Measurements from ENCODE around the gene DLG2.

Gene DLG2

DNA sequence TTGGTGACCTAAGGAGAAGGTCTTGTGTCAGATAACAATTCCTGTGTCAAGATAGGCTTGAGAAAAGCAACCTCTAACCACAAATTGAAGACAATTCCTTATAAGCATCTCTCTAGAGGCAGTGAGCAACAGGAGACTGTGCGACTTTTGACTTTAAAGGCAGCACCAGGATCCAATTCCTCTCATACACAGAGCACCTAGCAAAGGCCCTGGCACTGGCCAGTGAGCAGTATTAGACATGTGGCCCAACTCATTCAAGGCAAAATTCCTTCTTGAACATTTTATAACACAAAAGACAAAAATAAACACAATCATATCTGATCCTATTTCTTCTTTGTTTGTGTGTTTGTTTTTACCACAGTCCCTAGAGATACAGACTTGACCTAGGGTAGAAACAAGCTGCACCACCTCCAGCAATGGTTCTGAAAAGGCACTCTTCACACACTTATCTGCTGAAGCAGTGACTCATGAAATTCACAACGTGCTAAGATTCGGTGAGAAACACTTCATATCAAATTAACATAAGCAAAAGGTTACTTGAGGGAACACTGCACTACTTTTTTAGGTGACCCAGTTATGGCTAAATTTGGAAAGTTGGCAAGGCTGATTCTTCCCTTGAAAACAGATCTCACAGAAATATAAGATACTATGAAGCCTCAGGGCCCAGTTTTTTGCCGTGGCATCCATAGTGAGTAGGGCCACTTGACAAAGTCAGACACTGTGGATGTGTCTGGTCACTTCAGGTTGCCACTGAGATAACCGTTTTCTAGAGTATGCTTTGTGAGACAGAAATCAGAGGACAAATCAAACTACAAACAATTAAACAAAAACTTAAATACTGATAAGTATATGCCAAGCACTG lies 1018.9 kb downstream of the DLG2 start:
- H3K9me3 Mint-ChIP-seq = no peaks in the 10 kb centered on the region
- H3K4me1 Mint-ChIP-seq = no peaks in the 10 kb centered on the region
- H3K27me3 Mint-ChIP-seq (ENCODE audit: low read depth) = no peaks in the 10 kb centered on the region
- H3K36me3 Mint-ChIP-seq (ENCODE audit: low read depth) = no peaks in the 10 kb centered on the region
- no peak overlapping the region for H3K4me3 Mint-ChIP-seq
- H3K27ac Mint-ChIP-seq = no peak overlapping the region
- TF ChIP-seq, protein P1, sequence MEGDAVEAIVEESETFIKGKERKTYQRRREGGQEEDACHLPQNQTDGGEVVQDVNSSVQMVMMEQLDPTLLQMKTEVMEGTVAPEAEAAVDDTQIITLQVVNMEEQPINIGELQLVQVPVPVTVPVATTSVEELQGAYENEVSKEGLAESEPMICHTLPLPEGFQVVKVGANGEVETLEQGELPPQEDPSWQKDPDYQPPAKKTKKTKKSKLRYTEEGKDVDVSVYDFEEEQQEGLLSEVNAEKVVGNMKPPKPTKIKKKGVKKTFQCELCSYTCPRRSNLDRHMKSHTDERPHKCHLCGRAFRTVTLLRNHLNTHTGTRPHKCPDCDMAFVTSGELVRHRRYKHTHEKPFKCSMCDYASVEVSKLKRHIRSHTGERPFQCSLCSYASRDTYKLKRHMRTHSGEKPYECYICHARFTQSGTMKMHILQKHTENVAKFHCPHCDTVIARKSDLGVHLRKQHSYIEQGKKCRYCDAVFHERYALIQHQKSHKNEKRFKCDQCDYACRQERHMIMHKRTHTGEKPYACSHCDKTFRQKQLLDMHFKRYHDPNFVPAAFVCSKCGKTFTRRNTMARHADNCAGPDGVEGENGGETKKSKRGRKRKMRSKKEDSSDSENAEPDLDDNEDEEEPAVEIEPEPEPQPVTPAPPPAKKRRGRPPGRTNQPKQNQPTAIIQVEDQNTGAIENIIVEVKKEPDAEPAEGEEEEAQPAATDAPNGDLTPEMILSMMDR (IDR thresholded peaks at IDR 0.05; ENCODE audit: unreplicated experiment in 3 of 3) = no peak

DNA sequence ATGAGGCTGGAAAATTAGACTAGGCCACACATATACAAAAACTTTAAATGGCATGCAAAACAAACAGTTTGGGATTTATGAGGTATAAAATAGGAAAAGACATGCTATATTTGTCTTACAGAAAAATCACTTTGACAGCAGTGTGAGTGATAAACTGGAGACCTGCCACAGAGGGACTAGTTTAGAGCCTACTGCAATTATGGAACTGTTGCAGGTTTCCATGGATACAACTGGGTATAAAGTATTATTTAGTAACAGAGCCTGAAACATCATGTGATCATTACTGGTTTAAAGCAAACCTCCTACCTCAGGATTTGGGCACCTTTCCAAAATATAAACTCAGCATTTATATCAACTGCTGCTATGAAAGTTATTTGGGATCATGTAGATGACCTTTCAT lies 1032.5 kb downstream of the DLG2 start:
- Mint-ChIP-seq H3K27me3 (ENCODE audit: low read depth) (peaks cover 6% of the 10 kb centered on the region), H3K4me3 (no peak overlapping the region), H3K9me3 (no peaks in the 10 kb centered on the region), H3K27ac (no peak overlapping the region), H3K36me3 (ENCODE audit: low read depth) (no peaks in the 10 kb centered on the region), H3K4me1 (no peaks in the 10 kb centered on the region)
- TF ChIP-seq, protein P1 (IDR thresholded peaks at IDR 0.05; ENCODE audit: unreplicated experiment in 3 of 3) = no peak

DNA sequence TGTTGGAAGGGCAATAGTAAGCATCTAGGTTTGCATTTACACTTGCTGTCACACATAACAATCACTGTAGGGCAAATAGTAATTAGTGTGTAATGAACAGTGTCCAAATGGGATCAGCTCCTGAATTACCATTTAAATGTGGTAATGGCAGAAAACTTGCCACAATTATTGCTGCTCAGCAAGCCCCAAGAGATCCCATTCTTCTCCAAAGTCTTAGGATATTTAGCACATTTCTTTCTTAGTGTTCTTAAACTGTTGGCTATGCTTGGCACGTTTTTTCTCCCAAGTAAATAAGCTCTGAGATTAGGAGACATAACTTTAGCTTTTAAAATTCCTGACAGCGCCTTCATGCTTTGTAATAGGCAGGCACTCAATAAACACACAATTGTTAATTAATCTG lies 1037.0 kb downstream of the DLG2 start:
- Mint-ChIP-seq H3K27ac (no peak overlapping the region), H3K36me3 (ENCODE audit: low read depth) (no peaks in the 10 kb centered on the region), H3K4me3 (no peak overlapping the region), H3K4me1 (no peaks in the 10 kb centered on the region), H3K9me3 (no peaks in the 10 kb centered on the region), H3K27me3 (ENCODE audit: low read depth) (peaks cover 6% of the 10 kb centered on the region)
- TF ChIP-seq, protein P1 (IDR thresholded peaks at IDR 0.05; ENCODE audit: unreplicated experiment in 3 of 3) = no peak

DNA sequence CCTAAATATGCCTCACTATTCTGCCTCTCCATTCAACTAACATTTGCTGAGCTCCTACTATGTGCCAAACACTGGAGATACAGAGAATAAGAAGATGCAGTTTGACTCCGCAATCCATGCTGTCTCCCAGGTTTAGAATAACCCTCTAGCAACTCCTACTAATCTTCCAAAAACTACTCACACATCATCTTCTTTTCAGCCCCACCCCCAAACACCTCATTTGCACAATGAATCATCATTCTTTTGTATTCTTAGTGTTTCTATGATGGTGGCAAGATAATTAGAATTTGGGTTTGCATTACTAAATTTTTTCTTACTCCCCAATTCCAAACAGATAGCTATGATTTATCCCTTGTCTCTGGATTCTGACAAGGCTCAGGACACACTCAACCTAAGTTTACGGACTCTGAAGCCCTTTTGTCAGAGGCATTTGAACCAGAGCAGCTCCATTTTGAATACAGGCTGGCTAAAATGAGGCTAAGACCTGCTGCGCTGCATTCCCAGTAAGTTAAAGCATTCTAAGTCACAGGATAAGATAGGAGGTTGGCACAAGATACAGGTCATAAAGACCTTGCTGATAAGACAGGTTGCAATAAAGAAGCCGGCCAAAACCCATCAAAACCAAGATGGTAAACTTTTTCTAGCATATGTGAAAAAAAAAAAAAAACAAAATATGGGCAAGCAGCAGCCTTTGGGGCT lies 1038.9 kb downstream of the DLG2 start:
- H3K4me1 Mint-ChIP-seq = no peaks in the 10 kb centered on the region
- H3K27ac Mint-ChIP-seq = no peak overlapping the region
- no peak overlapping the region for H3K4me3 Mint-ChIP-seq
- no peaks in the 10 kb centered on the region for H3K36me3 Mint-ChIP-seq (ENCODE audit: low read depth)
- no peaks in the 10 kb centered on the region for H3K9me3 Mint-ChIP-seq
- TF ChIP-seq, protein P1 (IDR thresholded peaks at IDR 0.05; ENCODE audit: unreplicated experiment in 3 of 3) = no peak
- peaks cover 6% of the 10 kb centered on the region for H3K27me3 Mint-ChIP-seq (ENCODE audit: low read depth)

DNA sequence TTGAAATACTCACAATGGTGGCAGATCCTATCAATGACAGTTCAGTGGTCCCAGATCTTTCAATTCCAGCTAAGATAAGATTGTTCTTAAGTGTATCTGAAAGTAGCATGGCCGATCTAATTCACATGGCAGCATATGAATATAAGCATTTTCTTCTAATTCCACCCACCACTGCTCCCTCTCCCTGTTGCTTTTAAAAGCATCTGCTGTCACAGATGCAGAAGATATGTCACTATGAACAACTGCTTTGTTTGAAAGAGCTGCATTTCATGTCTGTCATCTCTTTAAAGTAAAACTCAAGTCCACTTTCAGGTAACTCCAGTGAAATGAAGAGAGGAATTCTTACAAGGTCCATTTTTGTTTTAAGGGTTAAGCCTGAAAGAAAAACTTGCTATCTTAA lies 1044.0 kb downstream of the DLG2 start:
- H3K27ac Mint-ChIP-seq = no peak overlapping the region
- TF ChIP-seq, protein P1 (IDR thresholded peaks at IDR 0.05; ENCODE audit: unreplicated experiment in 3 of 3) = no peak
- H3K4me3 Mint-ChIP-seq = no peak overlapping the region
- H3K4me1 Mint-ChIP-seq = peaks cover 7% of the 10 kb centered on the region
- H3K36me3 Mint-ChIP-seq (ENCODE audit: low read depth) = no peaks in the 10 kb centered on the region
- H3K27me3 Mint-ChIP-seq (ENCODE audit: low read depth) = no peaks in the 10 kb centered on the region
- H3K9me3 Mint-ChIP-seq = no peaks in the 10 kb centered on the region

Data from nephron (organoid).